Gastrocnemius medialis (tissue), 4 donors: Measurements from ENCODE around the gene TATDN2. TPM values are rescaled to one million over a fixed set of nuclear protein-coding genes. Genes with fewer than 3 reads are reported as not detected.

Experiments
- ATAC-seq, 2 donors: fragments of 150-250 bp; one replicate each; pipeline ENCODE4 v1.9.1; 2016
- DNase-seq, 2 donors: peaks; one replicate each; pipeline ENCODE4 v3.0.0-alpha.2; 2019
- H3K27ac ChIP-seq, 4 donors: fragments of 200-600 bp; sonication (generic); 1 replicate in 1 of 4; 2 replicates in 3 of 4; pipeline ENCODE4 v1.5.1; 2016 to 2018; ENCODE audit warnings: mild to moderate bottlenecking in 2 of 4, moderate library complexity in 1 of 4
- H3K27me3 ChIP-seq, 3 donors: fragments of 200-600 bp; sonication (generic) in 2 of 3; 1 replicate in 1 of 3; 2 replicates in 2 of 3; pipeline versions ENCODE4 v1.5.1 to v1.6.0; 2016 to 2019; ENCODE audit warnings: mild to moderate bottlenecking in 1 of 3, moderate library complexity in 1 of 3
- H3K36me3 ChIP-seq, 2 donors: fragments of 200-600 bp; sonication (generic) in 1 of 2; one replicate each; pipeline ENCODE4 v1.5.1; 2017 to 2018
- H3K4me1 ChIP-seq, 2 donors: fragments of 200-600 bp; sonication (generic) in 1 of 2; one replicate each; pipeline ENCODE4 v1.5.1; 2016 to 2017; ENCODE audit warnings: mild to moderate bottlenecking in 2 of 2
- H3K4me3 ChIP-seq, 4 donors: fragments of 200-600 bp; sonication (generic) in 3 of 4; 1 replicate in 1 of 4; 2 replicates in 3 of 4; pipeline ENCODE4 v1.5.1; 2016 to 2019; ENCODE audit warnings: mild to moderate bottlenecking in 2 of 4
- H3K9me3 ChIP-seq, 3 donors: fragments of 200-600 bp; sonication (generic) in 2 of 3; 1 replicate in 1 of 3; 2 replicates in 2 of 3; pipeline ENCODE4 v1.5.1; 2016 to 2019
- POLR2A ChIP-seq, 2 donors: fragments of 450-650 bp; IDR thresholded peaks; one replicate each; pipeline ENCODE4 v1.6.1; 2017; ENCODE audit warnings: antibody characterized with exemption in 2 of 2, mild to moderate bottlenecking in 2 of 2, moderate library complexity in 2 of 2
- in situ Hi-C, 4 donors: fragments of 200-750 bp; cut with MboI; loops; one replicate each; pipeline versions ENCODE4 v1.15.0 to v1.8.0; 2017; ENCODE audit warnings: low sequenced_read_pairs in 4 of 4
- intact Hi-C: fragments of 100-400 bp; cut with DNase I; formaldehyde crosslinking; loops from one replicate; pipeline ENCODE4 v1.15.1; 2023; ENCODE audit warnings: low total_unique reads
- total RNA-seq, 4 donors: library from RNA; depleted of rRNA; stranded (reverse); fragments of >200 nt; gene quantifications; one replicate each; pipeline versions ENCODE4 v1.1.0 to v1.2.3, GENCODE V29; 2016
- TF ChIP-seq, protein P1 (sequence below), 5 experiments: fragments of 450-650 bp in 3 of 5; fragments of 200-600 bp in 2 of 5; sonication (generic) in 2 of 5; IDR thresholded peaks in 4 of 5; conservative IDR thresholded peaks in 1 of 5; 1 replicate in 4 of 5; 2 replicates in 1 of 5; pipeline ENCODE4 v1.5.1; 2016 to 2019; ENCODE audit warnings: antibody characterized with exemption in 5 of 5, mild to moderate bottlenecking in 3 of 5, moderate library complexity in 3 of 5

Gene TATDN2
- total RNA-seq, 4 donors from 2014 or later, result 10.9 to 11.5 (median 10.9) TPM

DNA sequence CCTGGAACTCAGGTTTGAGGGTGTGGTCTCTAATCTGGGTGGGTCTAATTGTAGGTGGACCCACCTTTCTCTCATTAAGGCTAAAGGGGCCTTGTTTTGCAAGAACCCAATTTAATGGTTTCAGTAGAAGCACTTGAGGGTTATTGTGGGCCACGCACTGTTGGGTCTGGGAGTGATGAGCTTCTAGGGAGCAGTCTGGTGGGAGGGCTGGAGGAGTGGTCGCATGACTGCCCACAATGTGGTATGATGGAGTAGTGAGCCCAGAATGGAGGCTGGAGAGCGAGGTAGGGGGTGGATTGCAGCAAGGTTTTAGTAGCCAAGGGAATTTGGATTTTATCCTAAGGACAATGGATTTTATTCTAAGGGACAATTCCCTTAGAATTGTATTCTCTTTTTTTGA is 2.7 kb downstream of the TATDN2 start:
- Histone ChIP-seq H3K36me3 (peaks cover 0 to 30% of the 10 kb centered on the region in 2 donors), H3K4me1 (peaks cover 24% of the 10 kb centered on the region in 2 donors), H3K9me3 (no peaks in the 10 kb centered on the region), H3K27ac (no peak overlapping the region), H3K27me3 (no peaks in the 10 kb centered on the region), H3K4me3 (no peak overlapping the region)
- intact Hi-C loops (no loop called here), in situ Hi-C loops (no loop called here)
- TF ChIP-seq POLR2A (IDR thresholded peaks at IDR 0.05), result no peak
- TF ChIP-seq, protein P1, sequence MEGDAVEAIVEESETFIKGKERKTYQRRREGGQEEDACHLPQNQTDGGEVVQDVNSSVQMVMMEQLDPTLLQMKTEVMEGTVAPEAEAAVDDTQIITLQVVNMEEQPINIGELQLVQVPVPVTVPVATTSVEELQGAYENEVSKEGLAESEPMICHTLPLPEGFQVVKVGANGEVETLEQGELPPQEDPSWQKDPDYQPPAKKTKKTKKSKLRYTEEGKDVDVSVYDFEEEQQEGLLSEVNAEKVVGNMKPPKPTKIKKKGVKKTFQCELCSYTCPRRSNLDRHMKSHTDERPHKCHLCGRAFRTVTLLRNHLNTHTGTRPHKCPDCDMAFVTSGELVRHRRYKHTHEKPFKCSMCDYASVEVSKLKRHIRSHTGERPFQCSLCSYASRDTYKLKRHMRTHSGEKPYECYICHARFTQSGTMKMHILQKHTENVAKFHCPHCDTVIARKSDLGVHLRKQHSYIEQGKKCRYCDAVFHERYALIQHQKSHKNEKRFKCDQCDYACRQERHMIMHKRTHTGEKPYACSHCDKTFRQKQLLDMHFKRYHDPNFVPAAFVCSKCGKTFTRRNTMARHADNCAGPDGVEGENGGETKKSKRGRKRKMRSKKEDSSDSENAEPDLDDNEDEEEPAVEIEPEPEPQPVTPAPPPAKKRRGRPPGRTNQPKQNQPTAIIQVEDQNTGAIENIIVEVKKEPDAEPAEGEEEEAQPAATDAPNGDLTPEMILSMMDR (IDR thresholded peaks at IDR 0.05 in 4 of 5, conservative IDR thresholded peaks at IDR 0.05 in 1 of 5), result no peak
- ATAC-seq, result no peak
- DNase-seq, result no peak

DNA sequence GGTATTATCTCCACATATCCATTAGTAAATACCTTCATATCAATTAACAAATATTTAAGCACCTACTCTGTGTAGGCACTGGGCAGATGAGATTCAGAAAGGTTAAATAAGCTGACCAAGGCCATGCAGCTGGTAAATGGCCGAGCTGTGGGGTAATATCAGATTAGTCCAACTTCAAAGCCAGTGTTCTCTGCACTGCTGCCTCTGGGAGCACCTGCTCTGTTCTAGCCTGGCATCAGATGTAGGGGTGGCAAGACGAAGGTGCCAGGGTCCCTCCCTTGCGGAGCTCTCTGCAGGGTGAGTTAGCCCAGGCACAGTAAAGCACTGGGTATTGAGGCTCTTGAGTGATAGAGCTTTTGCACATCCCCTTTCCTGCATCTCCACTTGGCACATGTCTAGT is 5.5 kb downstream of the TATDN2 start:
- H3K27me3 ChIP-seq, result no peaks in the 10 kb centered on the region
- no peak for DNase-seq
- H3K4me1 ChIP-seq, result peaks cover 19 to 24% of the 10 kb centered on the region in 2 donors
- no peak for TF ChIP-seq POLR2A (IDR thresholded peaks at IDR 0.05)
- TF ChIP-seq, protein P1 (IDR thresholded peaks at IDR 0.05 in 4 of 5, conservative IDR thresholded peaks at IDR 0.05 in 1 of 5), result no peak
- peaks cover 0 to 36% of the 10 kb centered on the region in 2 donors for H3K36me3 ChIP-seq
- in situ Hi-C loops (no loop called here), intact Hi-C loops (no loop called here)
- no peak overlapping the region for H3K27ac ChIP-seq
- no peak for ATAC-seq
- H3K4me3 ChIP-seq, result no peak overlapping the region
- H3K9me3 ChIP-seq, result no peaks in the 10 kb centered on the region

GRCh38 chr3:10255835-10256234 is 7.6 kb downstream of the TATDN2 start:
- no peak for DNase-seq
- no peaks in the 10 kb centered on the region for H3K27me3 ChIP-seq
- H3K36me3 ChIP-seq, result peaks cover 0 to 39% of the 10 kb centered on the region in 2 donors
- no peak for ATAC-seq
- peaks cover 3 to 7% of the 10 kb centered on the region in 2 donors for H3K4me1 ChIP-seq
- H3K27ac ChIP-seq, result no peak overlapping the region
- H3K4me3 ChIP-seq, result no peak overlapping the region
- intact Hi-C loops (no loop called here), in situ Hi-C loops (no loop called here)
- no peak for TF ChIP-seq POLR2A (IDR thresholded peaks at IDR 0.05)
- TF ChIP-seq, protein P1 (IDR thresholded peaks at IDR 0.05 in 4 of 5, conservative IDR thresholded peaks at IDR 0.05 in 1 of 5), result no peak
- H3K9me3 ChIP-seq, result no peaks in the 10 kb centered on the region

GRCh38 chr3:10259036-10259435 is 10.8 kb downstream of the TATDN2 start:
- no peaks in the 10 kb centered on the region for H3K9me3 ChIP-seq
- H3K36me3 ChIP-seq, result peaks cover 0 to 36% of the 10 kb centered on the region in 2 donors
- H3K27me3 ChIP-seq, result no peaks in the 10 kb centered on the region
- in situ Hi-C loops (no loop called here), intact Hi-C loops (no loop called here)
- H3K4me1 ChIP-seq, result peaks cover 5 to 6% of the 10 kb centered on the region in 2 donors
- H3K4me3 ChIP-seq, result no peak overlapping the region
- DNase-seq, result no peak
- TF ChIP-seq, protein P1 (IDR thresholded peaks at IDR 0.05 in 4 of 5, conservative IDR thresholded peaks at IDR 0.05 in 1 of 5), result no peak
- TF ChIP-seq POLR2A (IDR thresholded peaks at IDR 0.05), result no peak
- no peak overlapping the region for H3K27ac ChIP-seq
- ATAC-seq, result no peak

DNA sequence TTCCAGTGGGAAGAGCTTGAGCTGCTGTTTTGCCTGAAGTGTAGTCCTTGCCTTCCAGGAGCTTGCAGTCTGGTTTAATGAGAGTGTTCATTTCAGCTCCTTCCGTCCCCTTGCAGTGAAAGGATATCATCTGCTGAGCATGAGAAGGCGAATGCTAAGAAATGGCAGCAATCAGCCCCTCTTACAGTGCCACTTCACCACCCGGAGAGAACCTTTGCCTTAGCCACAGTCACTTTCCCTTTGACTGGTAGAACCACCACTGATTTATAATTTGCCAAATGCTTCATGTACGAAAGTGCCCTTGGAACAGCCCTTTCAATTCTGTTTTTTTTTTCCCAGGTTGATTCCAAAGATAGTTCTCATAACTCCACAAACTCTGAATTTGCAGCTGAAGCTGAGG is 11.5 kb downstream of the TATDN2 start:
- Histone ChIP-seq H3K27ac (no peak overlapping the region), H3K4me1 (peaks cover 5 to 6% of the 10 kb centered on the region in 2 donors), H3K9me3 (no peaks in the 10 kb centered on the region), H3K4me3 (no peak overlapping the region), H3K27me3 (no peaks in the 10 kb centered on the region), H3K36me3 (peaks cover 0 to 33% of the 10 kb centered on the region in 2 donors)
- ATAC-seq (no peak), DNase-seq (no peak)
- intact Hi-C loops, result no loop called here
- in situ Hi-C loops, result no loop called here
- TF ChIP-seq, protein P1 (IDR thresholded peaks at IDR 0.05 in 4 of 5, conservative IDR thresholded peaks at IDR 0.05 in 1 of 5), result no peak
- TF ChIP-seq POLR2A (IDR thresholded peaks at IDR 0.05), result no peak
